NCI-H1694 treated with DMSO at 0.1 percent for 48 hours (cell line): ENCODE results near the gene TEX29.

Source experiments
- DNase-seq: peaks from one replicate; lab custom pipeline; 2025; lab: John Stamatoyannopoulos, UW

The TEX29 gene

GRCh38 chr13:111322001-111322915, 1.8 kb downstream of the TEX29 start:
- DNase-seq, result no peak

DNA sequence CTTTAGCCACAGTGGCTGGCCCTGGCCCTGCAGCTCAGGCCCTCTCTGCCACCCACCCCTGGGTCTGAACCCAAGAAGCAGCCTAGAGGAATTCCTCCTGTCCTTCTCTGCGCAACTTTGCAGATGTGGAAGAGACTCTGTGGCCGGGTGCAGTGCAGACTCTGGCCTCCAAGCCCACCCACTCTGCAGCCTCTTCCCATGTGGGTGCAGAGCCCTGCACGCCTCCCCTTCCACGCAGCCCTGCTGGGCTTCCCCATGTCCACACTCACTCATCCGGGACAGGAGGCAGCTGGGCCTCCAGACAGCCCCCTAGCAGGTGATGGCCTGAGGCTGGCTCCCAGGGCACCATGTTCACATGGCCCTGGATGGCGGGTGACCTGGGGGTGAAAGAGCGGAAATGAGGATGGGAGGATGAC, 2.5 kb downstream of the TEX29 start:
- DNase-seq, result no peak

- DNase-seq, result no peak
Observed at GRCh38 chr13:111323549-111323948, 3.1 kb downstream of the TEX29 start.

- no peak for DNase-seq
Observed at GRCh38 chr13:111323950-111324651, 3.7 kb downstream of the TEX29 start.

DNA sequence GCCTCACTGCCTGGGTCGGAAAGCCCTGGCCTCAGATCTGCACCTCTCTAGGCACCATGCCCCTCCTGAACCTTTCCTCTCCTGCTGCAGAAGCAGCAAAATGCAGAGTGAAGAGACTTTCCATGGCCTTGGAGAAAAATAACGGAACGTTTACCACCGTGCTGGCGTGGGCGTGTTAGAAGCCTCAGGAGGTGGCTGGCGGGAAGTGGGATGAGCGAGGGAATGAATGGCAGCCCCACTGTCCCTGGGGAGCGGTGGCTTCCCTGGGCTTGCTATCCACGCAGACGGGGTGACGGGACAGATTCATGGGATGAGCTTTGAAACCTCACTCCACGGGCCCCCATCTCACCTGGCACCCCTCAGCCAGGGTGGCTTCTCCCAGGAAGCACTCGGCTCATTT, 4.3 kb downstream of the TEX29 start:
- DNase-seq, result no peak

DNA sequence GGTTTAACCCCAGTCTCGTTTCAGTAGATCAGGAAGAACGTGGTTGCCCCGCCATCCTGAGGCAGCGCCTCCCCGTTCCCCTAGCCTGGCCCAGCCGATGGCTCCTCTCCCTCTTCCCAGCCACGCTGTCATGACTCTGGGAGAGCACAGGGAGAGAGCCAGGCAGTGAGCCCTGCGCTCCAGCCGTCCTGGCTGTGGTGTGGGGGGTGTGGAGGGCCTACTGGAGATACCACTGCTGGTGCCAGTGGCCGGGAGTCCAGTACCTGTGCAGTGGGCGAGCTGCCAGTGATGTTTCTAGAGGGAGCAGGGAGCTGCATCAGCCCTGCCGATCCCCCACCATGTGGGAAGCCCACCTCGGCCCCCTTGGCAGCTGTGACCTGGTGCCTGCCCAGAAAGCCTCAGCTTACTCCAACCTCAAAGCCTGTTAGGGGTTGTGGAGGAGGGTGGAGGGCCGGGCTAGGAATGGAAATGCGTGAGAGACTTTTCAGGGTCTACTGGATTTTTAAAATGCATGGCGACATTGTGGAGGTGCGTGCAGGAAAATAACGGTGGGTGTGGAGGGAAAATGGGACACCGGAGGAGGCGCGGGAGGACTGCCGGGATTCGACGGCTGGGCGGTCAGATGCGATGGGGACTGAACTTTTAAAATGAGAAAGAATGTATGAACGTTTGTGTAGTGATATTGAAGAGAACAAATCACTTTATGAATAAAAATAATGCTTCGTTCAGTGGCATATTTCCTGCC, 4.9 kb downstream of the TEX29 start:
- DNase-seq, result no peak

- no peak for DNase-seq
Observed at GRCh38 chr13:111325941-111326620, 5.6 kb downstream of the TEX29 start.

DNA sequence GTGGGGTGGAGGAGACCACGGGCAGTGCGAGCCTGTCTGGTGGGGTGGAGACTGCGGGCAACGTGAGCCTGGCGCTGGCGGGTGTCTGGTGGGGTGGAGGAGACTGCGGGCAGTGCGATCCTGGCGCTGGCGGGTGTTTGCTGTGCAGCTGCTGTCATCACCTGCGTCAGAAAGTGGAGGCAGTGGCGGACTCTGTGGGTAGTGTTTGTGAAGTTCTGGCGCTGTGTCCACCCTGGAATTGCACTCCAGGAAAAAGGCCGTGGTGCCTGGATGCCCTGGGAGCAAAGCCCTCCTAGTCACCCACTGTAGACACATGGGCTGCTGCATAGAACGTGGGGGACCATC, 6.2 kb downstream of the TEX29 start:
- DNase-seq, result no peak

GRCh38 chr13:111326981-111327642, 6.7 kb downstream of the TEX29 start:
- no peak for DNase-seq

DNA sequence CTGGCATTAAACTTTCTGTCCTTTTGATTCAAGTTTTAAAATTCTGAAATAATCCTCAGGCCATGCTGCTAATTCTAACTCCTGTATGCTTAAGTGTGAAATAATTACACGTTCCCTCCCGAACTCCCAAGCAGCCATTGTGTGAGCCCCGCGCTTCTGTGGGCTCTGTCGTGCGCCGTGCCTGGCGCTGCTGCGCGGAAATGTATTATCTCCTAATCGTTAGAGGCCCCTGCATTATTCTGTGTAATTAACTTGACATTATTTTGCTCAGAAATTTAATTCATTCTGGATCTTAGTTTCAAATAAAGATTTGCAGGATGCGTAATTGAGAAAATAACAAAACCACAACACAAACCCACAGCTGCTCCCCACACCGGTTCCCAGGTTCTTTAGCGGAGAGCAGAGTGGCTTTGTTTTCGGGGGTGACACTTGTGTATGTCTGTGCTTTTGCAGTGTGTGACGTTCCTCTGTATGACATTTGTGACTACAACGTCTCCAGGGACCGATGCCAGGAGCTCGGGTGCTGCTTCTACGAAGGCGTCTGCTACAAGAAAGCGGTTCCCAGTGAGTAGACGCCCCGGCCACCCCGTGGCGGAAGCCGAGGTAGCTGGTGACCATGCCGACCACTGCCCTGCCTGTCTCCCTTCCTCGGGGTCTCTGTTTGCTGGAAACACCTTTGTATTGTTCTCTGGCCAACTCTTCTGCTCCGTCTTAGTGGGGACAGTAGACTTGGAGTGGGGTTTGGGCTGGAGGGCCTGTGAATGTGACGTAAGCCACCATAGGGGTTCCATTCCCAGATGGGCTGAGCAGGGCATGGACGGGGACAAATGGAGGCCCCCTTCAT, 7.5 kb downstream of the TEX29 start:
- DNase-seq, result no peak

DNA sequence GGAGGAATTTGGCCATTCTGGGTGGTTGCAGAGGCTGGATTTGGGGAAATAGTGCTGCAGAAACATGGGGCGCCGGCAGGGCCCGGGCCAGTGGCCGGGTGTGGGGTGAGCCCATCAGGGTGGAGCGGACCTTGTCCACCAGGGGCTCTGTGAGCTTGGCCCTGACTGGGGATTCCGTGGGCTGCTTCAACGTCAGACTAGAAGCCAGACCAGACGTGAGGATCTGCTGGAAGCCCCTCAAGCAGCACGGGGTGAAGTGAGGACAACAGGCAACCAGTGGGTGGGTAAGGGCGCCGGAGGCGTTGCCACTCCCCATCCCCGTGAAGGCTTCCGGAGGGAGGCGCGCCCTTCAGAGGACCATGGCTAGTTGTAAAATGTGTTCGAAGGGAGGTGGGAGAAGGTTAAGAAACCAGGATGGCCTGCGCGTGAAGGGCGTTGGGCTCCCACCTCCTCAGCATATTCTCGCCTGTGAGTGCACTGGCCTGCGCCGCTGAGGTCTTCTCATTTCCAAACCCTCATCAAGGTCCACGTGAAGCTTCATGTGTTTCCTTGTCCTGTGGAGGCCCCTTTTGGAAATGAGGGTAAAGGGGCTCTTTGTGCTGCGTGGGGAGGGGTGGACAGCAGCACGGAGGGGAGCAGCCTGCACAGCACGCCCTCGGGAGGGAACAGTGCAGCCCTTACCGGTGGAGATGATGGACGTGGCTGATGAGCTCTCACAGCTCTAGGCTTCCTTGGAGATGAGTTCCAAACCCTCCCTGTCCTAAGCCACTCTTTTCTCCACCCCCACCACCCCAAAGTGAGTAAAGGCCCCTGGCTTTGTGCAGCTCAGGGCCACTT, 8.3 kb downstream of the TEX29 start:
- DNase-seq, result no peak

GRCh38 chr13:111329641-111330040, 9.2 kb downstream of the TEX29 start:
- DNase-seq, result no peak

- DNase-seq, result no peak
Observed at GRCh38 chr13:111330066-111330610, 9.7 kb downstream of the TEX29 start.

GRCh38 chr13:111335298-111335697, 14.9 kb downstream of the TEX29 start:
- DNase-seq, result no peak

DNA sequence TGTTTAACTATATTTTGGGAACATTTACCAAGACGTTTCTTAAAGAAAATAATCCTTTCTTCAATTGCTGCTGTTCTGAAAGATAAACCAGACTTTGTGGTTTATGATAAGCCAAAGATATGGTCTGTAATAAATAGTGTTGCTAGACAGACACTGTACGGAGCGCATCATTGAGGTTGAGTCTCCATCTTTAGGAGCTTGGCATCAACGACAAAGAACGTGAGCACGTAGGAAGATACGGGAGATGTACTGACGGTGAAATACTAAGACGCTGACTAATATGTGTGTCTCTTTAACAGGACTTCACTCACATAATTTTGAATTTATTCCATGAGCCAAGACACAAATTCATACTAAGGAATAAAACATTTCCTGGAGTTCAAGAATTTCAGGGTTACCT, 16.2 kb downstream of the TEX29 start:
- DNase-seq, result no peak

DNA sequence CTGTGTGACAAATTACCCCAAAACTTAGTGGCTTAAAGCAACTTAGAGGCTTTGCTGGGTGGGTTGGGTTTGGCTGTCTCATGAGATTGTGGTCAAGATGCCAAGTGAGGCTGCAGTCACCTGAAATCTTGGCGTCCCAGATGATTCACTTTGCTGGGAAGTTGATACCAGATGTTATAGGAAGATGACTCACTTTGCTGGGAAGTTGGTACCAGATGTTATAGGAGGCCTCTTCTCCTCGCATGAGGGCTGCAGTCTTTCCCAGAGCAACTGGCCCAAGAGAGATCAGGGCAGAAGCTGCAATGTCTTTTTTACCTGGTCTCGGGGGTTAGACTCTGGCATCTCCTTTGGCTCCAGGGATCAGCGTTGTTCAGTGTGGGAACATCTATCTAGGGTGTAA, 16.8 kb downstream of the TEX29 start:
- no peak for DNase-seq

GRCh38 chr13:111337741-111338140, 17.3 kb downstream of the TEX29 start:
- DNase-seq, result no peak

GRCh38 chr13:111338841-111339240, 18.4 kb downstream of the TEX29 start:
- DNase-seq, result no peak

DNA sequence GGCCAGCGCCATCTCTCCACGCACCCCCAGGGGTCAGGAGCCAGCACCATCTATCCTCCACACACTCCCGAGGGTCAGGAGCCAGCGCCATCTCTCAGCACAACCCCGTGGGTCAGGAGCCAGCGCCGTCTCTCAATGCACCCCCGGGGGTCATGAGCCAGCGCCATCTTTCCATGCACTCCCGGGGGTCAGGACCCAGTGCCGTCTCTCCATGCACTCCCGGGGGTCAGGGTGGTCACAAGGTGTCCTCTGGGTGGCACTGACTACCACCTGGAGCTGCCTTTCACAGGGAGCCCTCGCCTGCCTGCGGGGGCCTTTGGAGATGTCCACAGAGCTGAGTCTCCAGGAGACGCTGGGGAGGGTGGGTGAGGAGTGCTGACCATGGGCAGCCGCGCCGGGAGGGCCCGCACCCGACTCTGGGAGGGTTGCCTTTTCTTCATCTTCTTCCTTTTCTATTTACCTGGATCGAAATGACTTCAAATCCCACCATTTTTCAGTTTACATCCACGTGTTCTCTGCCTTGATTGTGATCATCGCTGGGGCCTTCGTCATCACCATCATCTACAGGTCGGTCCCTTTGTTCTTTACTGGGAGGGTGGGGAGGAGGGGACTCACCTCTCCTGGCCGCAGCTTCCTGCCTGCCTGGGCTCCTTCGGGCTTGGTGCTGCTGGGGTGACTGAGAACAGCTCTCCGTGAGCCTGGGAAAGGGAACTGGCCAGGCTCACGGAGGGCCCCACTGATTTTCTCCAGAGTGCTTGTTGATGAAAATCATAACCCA, 19.1 kb downstream of the TEX29 start:
- no peak for DNase-seq
